ENCODE measurements around the gene CCDC91. TPM values are rescaled to one million over a fixed set of nuclear protein-coding genes. Genes with fewer than 3 reads are reported as not detected.

CCDC91 gene
- total RNA-seq, 1 donor from 2014 or later, result 12.0 TPM

DNA sequence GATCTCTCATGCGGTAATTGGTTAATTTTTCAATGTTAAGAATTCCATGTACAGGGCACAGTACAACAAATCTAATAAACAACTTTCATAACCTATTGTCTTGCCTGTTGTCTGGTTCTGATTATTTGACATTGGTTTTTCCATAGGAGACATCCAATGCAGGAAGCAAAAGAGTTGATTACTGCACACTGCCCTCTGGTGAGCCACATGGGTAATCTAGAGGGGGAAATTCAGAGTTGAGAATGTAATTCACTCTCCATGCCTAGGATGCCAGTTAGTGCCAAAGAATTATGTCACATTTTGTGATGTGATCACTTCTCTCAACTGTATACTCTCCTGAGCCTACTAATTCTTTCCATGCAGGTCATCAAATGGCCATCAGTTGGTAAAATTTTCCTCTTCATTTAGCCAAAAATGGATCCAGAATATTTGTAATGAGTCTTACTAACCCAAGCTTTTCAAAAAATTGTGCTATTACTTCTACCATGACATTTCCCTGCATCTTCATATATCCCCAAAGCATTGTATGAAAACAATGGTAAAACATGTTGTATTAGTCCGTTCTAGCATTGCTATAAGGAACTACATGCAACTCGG lies 17.7 kb upstream of the CCDC91 start:
- Mint-ChIP-seq H3K27me3 (no peaks in the 10 kb centered on the region), H3K27ac (no peak overlapping the region), H3K4me3 (no peak overlapping the region), H3K36me3 (ENCODE audit: low read depth) (no peaks in the 10 kb centered on the region), H3K9me3 (peaks cover 5% of the 10 kb centered on the region), H3K4me1 (peaks cover 7% of the 10 kb centered on the region)
- intact Hi-C loops (cut with micrococcal nuclease), result no loop called here
- DNase-seq, result no peak

DNA sequence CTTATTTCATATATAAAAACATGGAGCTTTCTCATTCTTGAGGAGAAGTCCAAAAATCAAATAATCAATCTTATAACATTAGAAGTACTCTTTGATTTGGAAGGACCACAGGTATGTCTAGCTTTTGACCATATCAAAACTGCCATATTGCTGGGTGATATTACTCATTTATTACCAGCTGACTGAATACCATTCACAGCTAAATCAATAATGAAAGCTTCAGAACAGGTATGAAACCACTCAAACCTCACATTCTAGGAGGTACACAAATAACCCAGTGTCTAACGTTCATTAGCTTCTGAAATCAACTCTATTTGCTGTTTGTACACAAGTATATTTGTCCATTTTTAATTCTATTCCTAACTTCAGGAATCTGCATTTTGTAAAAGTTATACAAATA lies 16.8 kb upstream of the CCDC91 start:
- peaks cover 8% of the 10 kb centered on the region for H3K9me3 Mint-ChIP-seq
- no peaks in the 10 kb centered on the region for H3K36me3 Mint-ChIP-seq (ENCODE audit: low read depth)
- no peak for DNase-seq
- peaks cover 7% of the 10 kb centered on the region for H3K4me1 Mint-ChIP-seq
- no peak overlapping the region for H3K4me3 Mint-ChIP-seq
- H3K27me3 Mint-ChIP-seq, result no peaks in the 10 kb centered on the region
- intact Hi-C loops (cut with micrococcal nuclease), result no loop called here
- H3K27ac Mint-ChIP-seq, result no peak overlapping the region

DNA sequence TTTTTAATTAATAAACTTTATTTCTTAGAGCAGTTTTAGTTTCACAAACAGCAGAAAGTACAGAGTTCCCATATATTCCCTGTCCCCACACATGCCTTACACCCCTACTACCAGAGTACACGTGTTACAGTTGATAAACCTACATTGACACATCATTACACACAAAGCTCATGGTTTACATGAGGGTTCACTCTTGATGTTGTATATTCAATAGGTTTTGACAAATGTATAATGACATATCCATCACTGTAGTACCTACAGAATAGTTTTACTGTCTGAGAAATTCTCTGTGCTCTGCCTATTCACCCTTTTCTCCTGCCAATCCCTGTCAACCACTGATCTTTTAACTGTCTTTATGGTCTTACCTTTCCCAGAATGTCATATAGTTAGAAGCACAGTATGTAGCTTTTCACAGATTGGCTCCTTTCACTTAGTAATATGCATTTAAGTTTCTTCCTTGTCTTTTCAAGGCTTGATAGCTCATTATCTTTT lies 15.1 kb upstream of the CCDC91 start:
- Mint-ChIP-seq H3K9me3 (peaks cover 8% of the 10 kb centered on the region), H3K27me3 (no peaks in the 10 kb centered on the region), H3K36me3 (ENCODE audit: low read depth) (no peaks in the 10 kb centered on the region), H3K4me1 (peaks cover 7% of the 10 kb centered on the region), H3K27ac (no peak overlapping the region), H3K4me3 (no peak overlapping the region)
- no peak for DNase-seq
- intact Hi-C loops (cut with micrococcal nuclease), result no loop called here

DNA sequence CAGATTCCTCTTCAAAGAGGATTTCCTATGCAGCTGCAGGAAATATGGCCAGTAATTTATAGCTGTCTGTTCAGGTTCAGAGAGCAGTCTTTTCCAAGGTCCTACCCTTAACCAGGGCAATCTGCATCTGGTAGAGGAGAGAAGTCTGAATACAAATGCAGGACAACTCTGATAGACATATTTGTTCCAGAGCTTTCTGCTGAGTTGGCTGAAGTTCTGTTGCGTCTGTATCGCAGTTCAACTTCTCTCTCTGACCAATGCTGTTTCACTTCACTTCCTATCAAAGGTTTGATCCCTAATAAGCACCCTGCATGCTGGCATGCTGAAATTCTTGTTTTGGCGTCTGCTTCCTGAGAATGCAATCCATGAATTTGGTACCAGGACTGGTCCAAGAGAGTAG lies 14.0 kb upstream of the CCDC91 start:
- Mint-ChIP-seq H3K27ac (no peak overlapping the region), H3K9me3 (peaks cover 8% of the 10 kb centered on the region), H3K27me3 (no peaks in the 10 kb centered on the region), H3K4me3 (no peak overlapping the region), H3K36me3 (ENCODE audit: low read depth) (no peaks in the 10 kb centered on the region), H3K4me1 (peaks cover 6% of the 10 kb centered on the region)
- intact Hi-C loops (cut with micrococcal nuclease), result no loop called here
- DNase-seq, result no peak

DNA sequence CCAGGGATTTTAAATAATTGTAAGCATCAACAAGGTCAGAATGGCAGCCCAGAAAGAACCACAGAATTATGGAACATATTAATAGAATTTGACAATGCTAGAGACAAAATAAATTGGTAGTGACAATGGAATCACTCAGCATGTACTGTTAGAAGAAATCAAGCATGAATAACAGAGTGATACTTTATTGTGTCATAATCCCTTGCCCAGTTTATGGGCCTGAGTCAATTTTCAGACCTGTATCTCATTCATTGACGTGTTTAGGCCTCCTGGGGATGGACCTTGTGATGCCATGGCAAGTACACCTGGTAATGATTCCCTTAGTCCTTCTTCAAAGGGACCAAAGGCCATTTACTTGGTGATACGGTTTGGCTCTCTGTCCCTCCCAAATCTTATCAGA lies 12.8 kb upstream of the CCDC91 start:
- Mint-ChIP-seq H3K36me3 (ENCODE audit: low read depth) (no peaks in the 10 kb centered on the region), H3K4me3 (no peak overlapping the region), H3K4me1 (no peaks in the 10 kb centered on the region), H3K27me3 (no peaks in the 10 kb centered on the region), H3K27ac (no peak overlapping the region), H3K9me3 (peaks cover 8% of the 10 kb centered on the region)
- intact Hi-C loops (cut with micrococcal nuclease), result no loop called here
- no peak for DNase-seq

DNA sequence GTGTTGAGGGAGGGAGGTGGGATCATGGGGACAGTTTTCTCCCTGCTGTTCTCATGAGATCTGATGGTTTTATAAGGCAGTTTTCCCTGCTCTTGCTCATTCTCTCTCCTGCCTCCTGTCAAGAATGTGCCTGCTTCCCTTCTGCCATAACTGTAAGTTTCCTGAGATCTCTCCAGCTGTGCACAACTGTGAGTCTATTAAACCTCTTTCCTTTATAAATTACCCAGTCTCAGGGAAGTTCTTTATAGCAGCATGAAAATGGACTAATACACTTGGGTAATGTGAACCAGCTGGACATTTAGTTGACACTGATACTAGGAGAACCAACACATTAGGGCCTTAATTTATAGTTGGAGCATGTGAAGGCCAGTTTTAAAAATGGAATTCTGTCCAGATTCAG lies 12.4 kb upstream of the CCDC91 start:
- H3K4me3 Mint-ChIP-seq, result no peak overlapping the region
- peaks cover 8% of the 10 kb centered on the region for H3K9me3 Mint-ChIP-seq
- no peaks in the 10 kb centered on the region for H3K36me3 Mint-ChIP-seq (ENCODE audit: low read depth)
- intact Hi-C loops (cut with micrococcal nuclease), result no loop called here
- DNase-seq, result no peak
- no peaks in the 10 kb centered on the region for H3K4me1 Mint-ChIP-seq
- no peaks in the 10 kb centered on the region for H3K27me3 Mint-ChIP-seq
- no peak overlapping the region for H3K27ac Mint-ChIP-seq

- DNase-seq, result no peak
- no peak overlapping the region for H3K27ac Mint-ChIP-seq
- no peaks in the 10 kb centered on the region for H3K4me1 Mint-ChIP-seq
- no peaks in the 10 kb centered on the region for H3K27me3 Mint-ChIP-seq
- intact Hi-C loops (cut with micrococcal nuclease), result no loop called here
- no peak overlapping the region for H3K4me3 Mint-ChIP-seq
- H3K9me3 Mint-ChIP-seq, result peaks cover 8% of the 10 kb centered on the region
- H3K36me3 Mint-ChIP-seq (ENCODE audit: low read depth), result no peaks in the 10 kb centered on the region
Observed at GRCh38 chr12:28178775-28179174, 11.5 kb upstream of the CCDC91 start.

DNA sequence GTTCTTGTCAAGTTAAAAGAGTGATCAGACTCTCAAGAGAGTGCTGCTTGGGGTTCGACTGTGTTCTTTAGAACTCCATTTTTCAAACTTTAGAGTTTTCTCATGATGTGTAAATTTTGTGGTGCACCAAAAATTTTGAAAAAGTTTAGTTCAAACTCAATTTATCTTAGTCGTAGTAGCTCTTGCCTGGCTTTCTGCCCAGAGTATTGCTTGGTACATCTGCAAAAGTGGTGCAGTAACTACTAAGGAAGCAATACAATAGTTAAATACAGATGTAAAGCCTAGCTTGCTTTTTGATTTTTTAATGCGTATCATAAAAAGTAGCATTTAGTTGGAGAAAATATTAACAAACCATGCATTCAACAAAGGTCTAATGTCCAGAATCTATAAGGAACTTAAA lies 9.5 kb upstream of the CCDC91 start:
- intact Hi-C loops (cut with micrococcal nuclease), result loop anchor here (10.0 kb wide), 1 partner anchor 116 kb away; no protein-coding TSS in a partner anchor
- no peak overlapping the region for H3K27ac Mint-ChIP-seq
- peaks cover 2% of the 10 kb centered on the region for H3K4me1 Mint-ChIP-seq
- no peaks in the 10 kb centered on the region for H3K27me3 Mint-ChIP-seq
- H3K9me3 Mint-ChIP-seq, result peaks cover 5% of the 10 kb centered on the region
- no peaks in the 10 kb centered on the region for H3K36me3 Mint-ChIP-seq (ENCODE audit: low read depth)
- H3K4me3 Mint-ChIP-seq, result no peak overlapping the region
- no peak for DNase-seq

- intact Hi-C loops (cut with micrococcal nuclease), result loop anchor here (10.0 kb wide), 1 partner anchor 120 kb away; no protein-coding TSS in a partner anchor
- Mint-ChIP-seq H3K4me1 (peaks cover 13% of the 10 kb centered on the region), H3K27ac (no peak overlapping the region), H3K9me3 (peaks cover 19% of the 10 kb centered on the region), H3K27me3 (no peaks in the 10 kb centered on the region), H3K4me3 (no peak overlapping the region), H3K36me3 (ENCODE audit: low read depth) (peaks cover 5% of the 10 kb centered on the region)
- no peak for DNase-seq
Observed at GRCh38 chr12:28184375-28184774, 5.9 kb upstream of the CCDC91 start.

DNA sequence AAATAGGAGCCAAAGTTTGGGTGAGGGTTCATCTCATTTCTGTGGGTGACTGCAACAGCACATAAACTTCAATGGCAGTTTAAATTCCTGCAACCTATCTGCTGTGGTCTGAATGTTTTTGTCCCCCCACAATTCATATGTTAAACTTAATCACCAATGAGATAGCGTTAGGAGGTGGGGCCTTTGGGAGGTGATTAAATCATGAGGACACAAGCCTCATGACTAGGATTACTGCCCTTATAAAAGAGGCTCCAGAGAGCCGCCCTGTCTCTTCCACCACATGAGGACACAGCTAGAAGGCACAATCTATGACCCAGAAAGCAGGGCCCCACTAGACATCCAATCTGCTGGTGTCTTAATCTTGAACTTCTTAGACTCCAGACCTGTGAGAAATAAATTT lies 3.8 kb upstream of the CCDC91 start:
- Mint-ChIP-seq H3K9me3 (peaks cover 20% of the 10 kb centered on the region), H3K27ac (no peak overlapping the region), H3K36me3 (ENCODE audit: low read depth) (peaks cover 11% of the 10 kb centered on the region), H3K4me1 (peaks cover 30% of the 10 kb centered on the region), H3K27me3 (no peaks in the 10 kb centered on the region), H3K4me3 (no peak overlapping the region)
- DNase-seq, result no peak
- intact Hi-C loops (cut with micrococcal nuclease), result loop anchor here (1.0 to 10.0 kb wide), 2 partner anchors 15 to 122 kb away; no protein-coding TSS in a partner anchor

GRCh38 chr12:28189784-28190320 lies 404 bp upstream of the CCDC91 start:
- no peak for DNase-seq
- Mint-ChIP-seq H3K4me1 (peaks cover 32% of the 10 kb centered on the region), H3K9me3 (peaks cover 20% of the 10 kb centered on the region), H3K27ac (peak overlapping the region; percentile 99), H3K4me3 (peak overlapping the region; percentile 95), H3K27me3 (no peaks in the 10 kb centered on the region), H3K36me3 (ENCODE audit: low read depth) (peaks cover 21% of the 10 kb centered on the region)
- intact Hi-C loops (cut with micrococcal nuclease), result loop anchor here (1.0 to 10.0 kb wide), 7 partner anchors 19 to 369 kb away; partner anchors contain the start of gene PTHLH

GRCh38 chr12:28191051-28192048 lies 1.1 kb downstream of the CCDC91 start:
- DNase-seq, result peak; percentile 65
- Mint-ChIP-seq H3K27ac (peak overlapping the region; percentile 99), H3K36me3 (ENCODE audit: low read depth) (peaks cover 24% of the 10 kb centered on the region), H3K9me3 (peaks cover 17% of the 10 kb centered on the region), H3K4me3 (peak overlapping the region; percentile 95), H3K27me3 (no peaks in the 10 kb centered on the region), H3K4me1 (peaks cover 26% of the 10 kb centered on the region)
- intact Hi-C loops (cut with micrococcal nuclease), result loop anchor here (2.0 to 10.0 kb wide), 4 partner anchors 21 to 371 kb away; partner anchors contain the start of gene PTHLH

DNA sequence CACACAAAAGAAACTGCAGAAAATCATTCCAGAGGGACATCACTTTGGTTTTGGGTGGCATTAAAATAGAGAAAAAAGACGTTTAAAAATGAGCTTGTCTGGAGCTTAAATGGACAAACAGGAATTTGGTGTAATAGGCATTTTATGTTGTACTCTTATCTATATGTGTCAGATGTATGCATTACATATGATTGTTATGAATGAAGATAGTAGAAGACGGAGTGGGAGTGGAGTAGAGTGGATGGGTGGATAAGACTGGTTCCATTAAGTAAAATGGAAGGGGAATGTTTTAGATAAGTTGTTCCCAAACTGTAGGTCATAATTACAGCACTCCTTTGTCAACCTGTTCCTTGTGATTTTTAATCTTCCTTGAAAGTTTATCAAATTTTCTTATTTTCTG lies 1.9 kb downstream of the CCDC91 start:
- intact Hi-C loops (cut with micrococcal nuclease), result loop anchor here (10.0 kb wide), 2 partner anchors 217 to 303 kb away; partner anchors contain the start of gene PTHLH
- H3K27ac Mint-ChIP-seq, result no peak overlapping the region
- H3K4me3 Mint-ChIP-seq, result no peak overlapping the region
- peaks cover 24% of the 10 kb centered on the region for H3K36me3 Mint-ChIP-seq (ENCODE audit: low read depth)
- no peaks in the 10 kb centered on the region for H3K27me3 Mint-ChIP-seq
- peaks cover 16% of the 10 kb centered on the region for H3K9me3 Mint-ChIP-seq
- DNase-seq, result no peak
- peaks cover 24% of the 10 kb centered on the region for H3K4me1 Mint-ChIP-seq

All from activated CD4-positive, alpha-beta T cell treated with anti-CD3 and anti-CD28 coated beads, Interleukin-2, amount 10 ng/mL, durations not matched to agents 24 days and 14 days (primary cell).